A549 (cell line): ENCODE data around the gene LIN37.

Experiments
- CBX8 ChIP-seq: fragments of 200-600 bp; sonication (generic); IDR thresholded peaks from 2 replicates; pipeline ENCODE4 v1.6.1; 2016
- KDM1A ChIP-seq: fragments of 200-600 bp; sonication (generic); IDR thresholded peaks from 2 replicates; pipeline ENCODE4 v1.6.1; 2016; ENCODE audit warnings: low read depth, mild to moderate bottlenecking
- MAX ChIP-seq: IDR thresholded peaks from 2 replicates; pipeline ENCODE4 v1.6.1; 2012
- TF ChIP-seq, protein P1 (sequence below): fragments of >200 bp; sonication (Bioruptor Twin); formaldehyde crosslinking; IDR thresholded peaks from 3 replicates; pipeline ENCODE4 v1.5.1; 2016

DNA sequence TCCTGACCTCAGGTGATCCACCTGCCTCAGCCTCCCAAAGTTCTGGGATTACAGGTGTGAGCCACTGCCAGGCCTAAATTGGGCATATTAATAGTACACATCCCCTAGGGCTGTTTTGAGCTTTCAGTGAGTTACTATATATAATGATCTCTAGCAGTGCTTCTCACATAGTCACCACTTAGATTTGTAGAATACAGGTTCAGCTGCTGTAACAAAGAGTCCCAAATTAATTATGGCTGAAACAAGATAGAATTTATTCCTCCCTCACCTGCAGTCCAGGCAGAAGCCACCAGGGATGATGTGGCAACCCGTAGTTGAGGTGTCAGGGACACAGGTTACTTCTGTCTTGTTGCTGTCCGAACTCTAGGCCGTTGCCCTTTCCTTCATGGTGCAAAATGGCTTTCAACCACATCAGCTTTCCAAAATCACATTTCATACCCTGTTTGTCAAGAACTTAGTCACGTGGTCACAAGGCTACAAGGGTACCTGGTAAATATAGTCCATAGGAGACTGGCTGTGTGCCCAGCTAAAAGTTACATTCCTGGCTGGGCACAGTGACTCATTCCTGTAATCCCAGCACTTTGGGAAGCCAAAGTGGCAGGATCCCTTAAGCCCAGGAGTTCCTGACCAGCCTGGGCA is 12.5 kb downstream of the LIN37 start:
- TF ChIP-seq, protein P1, sequence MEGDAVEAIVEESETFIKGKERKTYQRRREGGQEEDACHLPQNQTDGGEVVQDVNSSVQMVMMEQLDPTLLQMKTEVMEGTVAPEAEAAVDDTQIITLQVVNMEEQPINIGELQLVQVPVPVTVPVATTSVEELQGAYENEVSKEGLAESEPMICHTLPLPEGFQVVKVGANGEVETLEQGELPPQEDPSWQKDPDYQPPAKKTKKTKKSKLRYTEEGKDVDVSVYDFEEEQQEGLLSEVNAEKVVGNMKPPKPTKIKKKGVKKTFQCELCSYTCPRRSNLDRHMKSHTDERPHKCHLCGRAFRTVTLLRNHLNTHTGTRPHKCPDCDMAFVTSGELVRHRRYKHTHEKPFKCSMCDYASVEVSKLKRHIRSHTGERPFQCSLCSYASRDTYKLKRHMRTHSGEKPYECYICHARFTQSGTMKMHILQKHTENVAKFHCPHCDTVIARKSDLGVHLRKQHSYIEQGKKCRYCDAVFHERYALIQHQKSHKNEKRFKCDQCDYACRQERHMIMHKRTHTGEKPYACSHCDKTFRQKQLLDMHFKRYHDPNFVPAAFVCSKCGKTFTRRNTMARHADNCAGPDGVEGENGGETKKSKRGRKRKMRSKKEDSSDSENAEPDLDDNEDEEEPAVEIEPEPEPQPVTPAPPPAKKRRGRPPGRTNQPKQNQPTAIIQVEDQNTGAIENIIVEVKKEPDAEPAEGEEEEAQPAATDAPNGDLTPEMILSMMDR: no peak
- TF ChIP-seq KDM1A (no peak), CBX8 (no peak), MAX (no peak)
